KOPT-K1 (cell line): ENCODE results near the gene ZNF319.

Source experiments
- H3K27ac ChIP-seq: fragments of 200-600 bp; sonication (generic); 2 replicates; pipeline ENCODE4 v1.5.1; 2016; ENCODE audit warnings: antibody characterized with exemption, mild to moderate bottlenecking, low read depth, low read length; ENCODE audit not compliant: poor library complexity, severe bottlenecking
- H3K36me3 ChIP-seq: fragments of 200-600 bp; sonication (generic); 2 replicates; pipeline ENCODE4 v1.5.1; 2017; ENCODE audit warnings: antibody characterized with exemption, mild to moderate bottlenecking, low read length, moderate library complexity; ENCODE audit not compliant: insufficient read depth
- H3K9me3 ChIP-seq: fragments of 200-600 bp; sonication (generic); 2 replicates; pipeline ENCODE4 v1.5.1; 2017; ENCODE audit warnings: antibody characterized with exemption, low read length, mild to moderate bottlenecking; ENCODE audit not compliant: insufficient read depth, poor library complexity, severe bottlenecking

Gene ZNF319

DNA sequence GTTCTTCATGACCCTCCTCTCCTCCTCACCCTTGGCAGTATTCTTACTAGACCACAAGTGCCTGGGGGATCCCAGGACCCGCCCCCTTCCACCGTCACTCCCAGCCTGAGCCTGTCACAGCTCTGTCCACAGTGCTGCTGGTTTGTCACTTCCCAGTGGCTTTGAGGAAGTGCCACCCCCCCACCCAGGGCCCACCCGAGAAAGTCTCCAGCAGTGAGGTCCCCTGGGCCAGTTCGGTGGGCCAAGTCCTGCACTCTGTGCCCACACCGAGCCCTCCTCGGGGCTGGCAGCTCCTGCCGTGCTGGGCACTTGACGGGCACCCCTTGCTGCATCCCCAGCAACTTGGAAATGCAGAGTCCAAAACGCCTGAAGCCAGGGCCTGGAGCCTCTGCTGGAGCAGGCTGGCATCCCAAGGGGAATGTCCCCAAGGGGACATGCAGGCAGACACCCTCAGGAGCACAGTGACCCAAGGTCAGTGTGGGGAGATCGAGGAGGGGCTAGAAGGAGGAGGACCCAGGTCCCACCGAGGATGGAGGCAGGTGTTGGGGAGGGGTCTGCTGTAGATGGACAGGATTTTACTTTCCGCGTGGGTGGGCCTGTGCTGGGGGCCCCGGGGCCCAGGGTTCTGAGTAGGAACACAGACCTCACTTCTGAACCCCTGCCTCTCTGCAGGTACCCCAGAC, 40.6 kb upstream of the ZNF319 start:
- no peaks in the 10 kb centered on the region for H3K36me3 ChIP-seq
- H3K27ac ChIP-seq = no peak overlapping the region
- H3K9me3 ChIP-seq = no peaks in the 10 kb centered on the region

DNA sequence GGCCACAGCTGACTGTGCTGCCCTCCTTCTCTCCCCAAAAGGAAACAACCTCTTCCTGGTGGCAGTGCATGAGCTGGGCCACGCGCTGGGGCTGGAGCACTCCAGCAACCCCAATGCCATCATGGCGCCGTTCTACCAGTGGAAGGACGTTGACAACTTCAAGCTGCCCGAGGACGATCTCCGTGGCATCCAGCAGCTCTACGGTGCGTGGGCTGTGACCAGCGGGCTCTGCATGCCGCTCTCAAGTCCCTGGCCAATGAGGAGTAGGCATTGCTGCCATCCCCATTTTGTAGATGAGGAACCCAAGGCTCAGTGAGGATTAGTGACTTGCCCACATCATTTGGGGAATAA, 40.0 kb upstream of the ZNF319 start:
- Histone ChIP-seq H3K9me3 (no peaks in the 10 kb centered on the region), H3K27ac (no peak overlapping the region), H3K36me3 (no peaks in the 10 kb centered on the region)

DNA sequence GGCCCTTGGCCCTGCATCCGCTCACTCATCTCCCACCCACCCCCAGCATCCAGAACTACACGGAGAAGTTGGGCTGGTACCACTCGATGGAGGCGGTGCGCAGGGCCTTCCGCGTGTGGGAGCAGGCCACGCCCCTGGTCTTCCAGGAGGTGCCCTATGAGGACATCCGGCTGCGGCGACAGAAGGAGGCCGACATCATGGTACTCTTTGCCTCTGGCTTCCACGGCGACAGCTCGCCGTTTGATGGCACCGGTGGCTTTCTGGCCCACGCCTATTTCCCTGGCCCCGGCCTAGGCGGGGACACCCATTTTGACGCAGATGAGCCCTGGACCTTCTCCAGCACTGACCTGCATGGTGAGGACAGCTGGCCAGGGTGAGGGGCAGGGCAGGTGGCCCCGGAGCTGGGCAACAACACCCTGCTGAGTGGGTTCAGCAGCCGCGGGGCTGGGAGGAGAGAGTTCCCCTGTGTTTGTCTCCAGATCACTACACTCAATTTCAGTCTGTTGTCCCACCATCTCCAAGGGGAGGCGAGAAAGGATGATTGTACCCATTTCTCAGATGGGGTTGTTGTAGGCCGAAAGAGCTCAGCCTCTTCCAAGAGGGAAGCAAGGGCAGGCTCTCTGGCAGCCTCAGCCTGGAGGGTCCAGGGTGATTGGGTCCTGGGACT, 39.5 kb upstream of the ZNF319 start:
- H3K36me3 ChIP-seq = no peaks in the 10 kb centered on the region

DNA sequence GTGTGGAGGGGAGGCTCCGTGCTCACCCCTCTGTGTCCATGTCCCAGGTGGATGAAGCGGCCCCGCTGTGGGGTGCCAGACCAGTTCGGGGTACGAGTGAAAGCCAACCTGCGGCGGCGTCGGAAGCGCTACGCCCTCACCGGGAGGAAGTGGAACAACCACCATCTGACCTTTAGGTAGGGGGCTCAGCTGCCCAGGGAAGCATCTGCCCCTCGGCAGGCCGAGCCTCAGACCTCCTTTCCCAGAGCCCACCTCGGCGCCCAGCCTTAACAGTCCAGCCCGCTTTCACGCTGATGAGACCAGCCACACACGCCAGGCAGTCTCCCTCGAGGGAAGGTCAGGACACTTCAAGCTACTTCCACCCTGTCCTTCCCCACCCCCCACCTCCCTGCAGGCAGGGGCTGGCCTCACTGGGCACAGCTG, 37.8 kb upstream of the ZNF319 start:
- H3K27ac ChIP-seq = no peak overlapping the region
- no peaks in the 10 kb centered on the region for H3K36me3 ChIP-seq
- no peaks in the 10 kb centered on the region for H3K9me3 ChIP-seq

More for the DNA sequence above, 39.5 kb upstream of the ZNF319 start:
- no peak overlapping the region for H3K27ac ChIP-seq
- no peaks in the 10 kb centered on the region for H3K9me3 ChIP-seq

DNA sequence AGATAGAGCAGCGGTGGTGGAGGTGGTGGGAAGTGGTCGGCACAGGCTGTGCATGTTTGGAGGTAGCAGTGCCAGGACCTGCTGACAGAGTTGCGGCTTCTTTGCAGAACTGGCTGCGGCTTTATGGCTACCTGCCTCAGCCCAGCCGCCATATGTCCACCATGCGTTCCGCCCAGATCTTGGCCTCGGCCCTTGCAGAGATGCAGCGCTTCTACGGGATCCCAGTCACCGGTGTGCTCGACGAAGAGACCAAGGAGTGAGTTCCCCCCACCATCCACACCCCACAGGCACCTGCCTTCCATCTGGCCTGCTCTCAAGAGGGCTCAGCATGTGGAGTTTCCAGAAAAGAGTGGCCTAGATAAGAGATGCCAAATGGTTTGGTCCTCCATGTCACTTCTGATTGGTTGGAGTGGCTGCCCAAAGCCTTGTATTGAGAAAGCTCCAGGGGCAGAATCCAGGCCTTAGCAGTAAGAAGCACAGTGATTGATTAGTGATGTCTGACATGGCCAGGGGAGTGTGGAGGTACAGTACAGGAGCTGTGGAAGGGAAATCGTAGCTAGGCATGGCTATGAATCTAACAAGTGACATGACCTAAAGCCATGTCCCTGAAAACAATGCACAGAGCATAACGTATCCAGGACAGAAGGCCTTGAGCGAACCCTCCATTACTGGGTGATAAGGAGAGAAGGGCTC, 37.0 kb upstream of the ZNF319 start:
- Histone ChIP-seq H3K27ac (no peak overlapping the region), H3K9me3 (no peaks in the 10 kb centered on the region), H3K36me3 (no peaks in the 10 kb centered on the region)

DNA sequence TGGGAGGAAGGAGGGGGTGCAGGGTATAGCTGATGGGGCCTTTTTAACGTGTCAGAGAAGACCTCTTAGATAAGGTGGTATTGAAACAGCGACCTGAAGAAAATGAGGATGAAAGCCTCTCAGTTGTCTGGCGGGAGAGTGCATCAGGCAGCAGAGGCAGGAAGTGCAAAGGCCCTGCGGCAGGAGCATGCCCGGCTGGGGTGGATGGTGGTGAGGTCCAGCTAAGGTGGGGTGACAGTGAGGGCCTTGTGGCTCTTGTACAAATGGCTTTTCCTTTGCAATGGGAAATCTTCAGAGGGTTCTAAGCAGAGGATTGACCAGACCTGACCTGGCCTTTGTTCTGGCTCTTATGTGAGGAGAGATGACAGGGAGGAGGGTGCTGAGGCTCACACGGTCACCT, 36.5 kb upstream of the ZNF319 start:
- Histone ChIP-seq H3K27ac (no peak overlapping the region), H3K9me3 (no peaks in the 10 kb centered on the region), H3K36me3 (no peaks in the 10 kb centered on the region)

DNA sequence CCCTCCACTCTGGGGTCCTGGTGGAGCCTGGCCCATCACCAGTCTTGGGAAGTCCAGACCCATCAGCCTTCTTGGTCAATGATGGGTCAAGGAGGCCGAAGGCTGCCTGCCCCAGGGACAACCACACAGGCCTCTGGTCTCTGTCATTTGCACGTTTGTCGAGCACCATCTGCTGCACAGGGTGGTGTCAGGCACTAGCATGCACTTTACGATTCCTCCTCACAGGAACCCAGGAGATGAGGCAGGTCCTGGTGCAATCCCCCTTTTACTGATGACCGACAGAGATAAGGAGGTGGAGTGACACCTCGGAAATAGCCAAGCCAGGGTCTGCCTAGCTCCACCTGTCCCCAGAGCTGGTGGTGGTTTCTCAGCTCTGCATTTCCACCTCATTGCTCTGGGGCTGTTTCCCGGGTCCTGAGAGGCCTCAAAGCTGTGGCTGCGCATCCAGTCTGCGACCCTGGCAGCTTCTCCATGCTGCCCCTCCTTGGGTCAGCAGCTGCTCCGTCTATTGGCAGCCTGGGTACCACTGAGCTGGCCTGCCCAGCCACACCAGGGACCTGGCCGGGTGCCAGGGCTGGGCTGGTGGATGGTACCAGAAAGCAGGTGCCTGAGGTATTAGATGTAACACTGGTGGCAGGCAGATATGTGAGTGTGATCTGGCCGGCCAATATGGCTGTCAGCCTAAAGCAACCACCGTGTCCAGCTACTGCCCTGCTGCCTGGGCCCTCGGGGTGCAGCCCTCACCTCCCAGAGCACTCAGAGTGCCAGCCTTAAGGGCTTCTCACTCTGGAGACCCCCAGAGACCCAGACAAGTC, 35.1 kb upstream of the ZNF319 start:
- Histone ChIP-seq H3K27ac (no peak overlapping the region), H3K9me3 (no peaks in the 10 kb centered on the region), H3K36me3 (no peaks in the 10 kb centered on the region)

DNA sequence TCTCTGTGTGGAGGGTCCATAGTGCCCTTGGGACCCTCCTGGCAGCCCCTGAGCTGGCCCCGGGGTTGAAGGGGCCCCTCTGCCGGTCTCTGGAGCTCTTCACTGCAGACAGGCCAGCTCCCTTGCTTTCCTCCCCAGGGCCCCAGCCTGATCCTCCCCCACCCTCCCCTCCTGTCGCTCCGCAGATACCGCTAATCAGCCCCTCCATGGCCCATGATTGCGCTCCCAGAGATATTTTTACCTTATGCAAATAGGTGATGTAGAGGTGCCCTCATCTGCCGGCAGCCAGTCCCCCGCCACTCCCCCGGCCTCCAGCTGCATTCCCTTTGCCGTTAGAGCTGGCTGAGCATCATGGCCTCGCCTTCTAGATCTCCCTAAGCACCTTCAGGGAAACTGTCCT, 34.3 kb upstream of the ZNF319 start:
- Histone ChIP-seq H3K36me3 (no peaks in the 10 kb centered on the region), H3K27ac (no peak overlapping the region), H3K9me3 (no peaks in the 10 kb centered on the region)

DNA sequence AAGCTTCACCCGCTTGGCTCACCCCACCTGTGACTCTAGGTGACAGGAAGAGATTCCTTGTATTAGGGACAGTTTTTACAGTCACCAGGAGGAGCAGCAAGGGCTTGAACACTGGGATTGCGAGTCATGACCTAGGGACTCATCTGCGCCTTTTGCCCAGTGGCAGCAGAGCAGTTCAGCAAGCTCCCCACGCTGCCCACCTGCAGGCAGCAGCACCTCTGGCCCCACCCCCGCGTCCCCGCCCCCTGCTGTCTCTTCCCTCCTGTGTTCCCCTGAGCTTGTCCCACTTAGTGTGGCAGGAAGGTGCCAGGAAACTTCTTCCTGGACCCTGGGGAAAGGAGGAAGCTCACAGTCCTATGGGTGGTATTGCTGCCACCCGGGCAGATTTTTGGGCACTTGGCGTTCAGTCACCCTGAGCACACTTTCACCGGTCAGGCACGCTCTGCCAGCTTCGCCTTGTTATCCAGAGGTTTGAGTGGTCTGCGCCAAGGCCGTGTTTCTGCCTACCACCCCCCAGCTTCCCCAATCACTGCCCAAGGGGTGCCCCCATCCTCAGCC, 33.7 kb upstream of the ZNF319 start:
- H3K36me3 ChIP-seq = no peaks in the 10 kb centered on the region
- H3K9me3 ChIP-seq = no peaks in the 10 kb centered on the region
- no peak overlapping the region for H3K27ac ChIP-seq

DNA sequence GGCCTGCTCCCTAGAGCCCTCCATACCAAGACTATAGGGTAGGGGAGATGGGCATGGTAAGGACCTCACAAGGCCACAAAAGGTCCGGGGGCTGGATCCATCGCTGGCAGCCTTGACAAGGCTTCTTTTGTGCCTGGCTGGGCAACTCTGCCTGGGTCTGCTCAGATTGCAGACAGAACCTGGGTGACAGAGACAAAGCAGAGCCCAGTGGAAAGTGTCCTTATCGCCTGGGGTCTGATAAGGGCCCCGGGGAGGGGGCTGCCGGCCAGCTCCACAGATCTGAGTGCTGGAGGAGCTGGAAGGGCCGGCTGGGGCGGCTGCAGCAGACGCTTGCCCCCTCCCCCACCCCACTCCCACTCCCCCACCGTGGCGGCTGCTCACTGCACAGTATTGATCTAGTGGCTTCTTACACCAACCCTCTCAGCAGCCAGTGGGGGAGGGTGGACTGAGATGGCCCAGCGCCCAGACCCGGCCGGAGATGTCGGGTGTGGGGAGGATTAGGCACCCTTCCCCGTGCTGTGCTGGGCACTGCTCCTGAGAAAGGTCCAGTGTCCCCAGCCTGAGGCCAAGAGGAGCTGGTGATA, 32.3 kb upstream of the ZNF319 start:
- no peaks in the 10 kb centered on the region for H3K36me3 ChIP-seq
- no peak overlapping the region for H3K27ac ChIP-seq
- no peaks in the 10 kb centered on the region for H3K9me3 ChIP-seq

DNA sequence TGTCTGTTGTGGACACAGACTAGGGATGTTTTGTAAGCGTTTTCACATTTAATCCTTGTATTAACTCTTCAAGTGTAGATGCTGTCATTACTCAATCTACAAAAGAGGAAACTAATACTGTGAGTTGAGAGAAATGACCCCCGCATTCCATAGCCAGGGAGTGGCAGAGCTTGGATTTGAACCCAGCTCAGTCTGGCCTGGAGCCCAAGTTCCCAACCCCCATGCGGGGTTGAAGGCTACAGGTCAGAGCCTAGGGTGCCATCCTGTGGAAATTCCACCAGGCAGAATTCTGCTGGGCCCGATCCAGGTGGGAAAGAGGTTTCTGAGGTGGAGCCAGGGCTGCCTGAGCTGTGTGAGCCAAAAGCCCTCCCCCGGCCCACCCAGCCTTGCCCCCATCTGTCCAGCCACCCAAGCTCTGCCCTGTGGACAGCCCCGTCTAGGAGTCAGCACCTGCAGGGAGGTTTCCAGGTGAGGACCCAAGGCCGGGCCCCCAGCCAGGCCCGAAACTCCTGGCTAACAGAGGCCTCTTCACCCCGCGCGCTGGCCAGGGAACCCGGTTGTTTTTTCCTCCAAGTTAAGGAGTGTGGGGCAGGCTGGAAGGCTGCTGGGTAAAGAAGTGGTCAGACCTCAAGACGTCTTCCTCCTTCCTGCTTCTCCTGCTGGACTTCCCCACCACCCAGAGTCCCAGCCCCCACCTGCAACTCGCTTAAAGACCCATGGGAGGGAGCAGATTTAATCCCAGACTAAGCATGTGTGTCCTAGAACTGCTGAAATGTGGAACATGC, 30.7 kb upstream of the ZNF319 start:
- Histone ChIP-seq H3K27ac (no peak overlapping the region), H3K9me3 (no peaks in the 10 kb centered on the region), H3K36me3 (no peaks in the 10 kb centered on the region)

DNA sequence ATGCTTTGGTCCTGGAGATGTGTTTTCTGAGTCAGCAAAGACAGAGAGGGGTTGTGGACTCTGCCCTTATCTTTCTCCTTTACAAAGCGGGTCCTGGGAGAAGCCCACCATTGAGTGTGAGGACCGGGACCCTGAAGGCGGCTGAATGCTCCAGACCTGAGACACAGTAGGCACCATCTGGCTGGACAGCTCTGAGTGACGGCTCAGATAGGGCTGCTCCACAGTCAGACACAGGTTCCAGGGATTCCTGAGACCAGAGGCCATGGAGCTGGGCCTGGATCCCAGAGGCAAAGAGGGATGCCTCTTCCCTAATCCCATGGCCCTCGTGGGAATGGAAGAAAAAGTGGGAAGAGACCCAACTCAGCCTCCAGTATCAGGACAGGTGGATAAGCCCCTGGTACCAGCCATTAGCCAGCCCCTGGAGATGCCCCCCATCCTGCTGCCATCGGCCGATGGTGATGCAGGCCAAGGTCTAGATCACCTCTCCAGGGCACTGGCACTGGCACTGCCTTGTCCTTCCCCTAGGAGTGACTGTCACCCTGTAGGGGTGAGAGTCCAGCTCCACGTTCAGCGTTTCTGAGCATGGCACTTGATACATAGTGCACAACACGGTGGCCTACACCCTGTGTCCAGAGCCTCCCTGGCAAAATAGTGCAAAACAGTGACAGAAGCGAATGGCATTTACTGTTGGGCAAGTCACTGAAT, 29.8 kb upstream of the ZNF319 start:
- Histone ChIP-seq H3K36me3 (no peaks in the 10 kb centered on the region), H3K9me3 (no peaks in the 10 kb centered on the region), H3K27ac (no peak overlapping the region)

DNA sequence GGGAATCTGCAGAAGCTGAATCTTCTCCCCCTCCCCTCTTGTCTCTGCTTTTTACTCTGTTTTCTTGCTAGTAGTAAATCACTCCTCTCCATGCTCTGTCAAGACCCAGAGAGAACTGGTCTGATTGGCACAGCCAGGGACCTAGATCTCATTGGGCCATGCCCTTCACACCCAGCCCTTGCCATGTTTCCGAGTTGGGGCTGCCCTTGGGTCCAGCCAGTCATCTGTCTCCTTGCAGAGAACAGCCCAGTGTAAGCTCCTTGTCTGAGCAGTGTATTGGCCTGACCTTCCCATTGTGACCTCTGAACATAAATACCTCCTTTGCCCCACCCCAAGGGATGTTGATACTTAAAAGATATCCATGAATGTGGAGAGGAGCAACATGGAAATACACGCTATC, 28.9 kb upstream of the ZNF319 start:
- Histone ChIP-seq H3K36me3 (no peaks in the 10 kb centered on the region), H3K9me3 (no peaks in the 10 kb centered on the region), H3K27ac (no peak overlapping the region)
